Choroid plexus epithelial cell (primary cell): ENCODE data around the gene NEIL1.

Source experiments
- DNase-seq: peaks from one replicate; pipeline ENCODE4 v3.0.0-alpha.2; 2010; ENCODE audit warnings: low read depth
- H3K4me3 ChIP-seq: 2 replicates; pipeline ENCODE4 v1.5.1; 2011; ENCODE audit warnings: low read depth, mild to moderate bottlenecking, control low read depth, low read length, moderate library complexity
- TF ChIP-seq, protein P1 (sequence below): conservative IDR thresholded peaks from 2 replicates; pipeline ENCODE4 v1.5.1; 2011; ENCODE audit warnings: low read depth, mild to moderate bottlenecking, control low read depth, inconsistent platforms, low read length, moderate library complexity

Gene NEIL1

DNA sequence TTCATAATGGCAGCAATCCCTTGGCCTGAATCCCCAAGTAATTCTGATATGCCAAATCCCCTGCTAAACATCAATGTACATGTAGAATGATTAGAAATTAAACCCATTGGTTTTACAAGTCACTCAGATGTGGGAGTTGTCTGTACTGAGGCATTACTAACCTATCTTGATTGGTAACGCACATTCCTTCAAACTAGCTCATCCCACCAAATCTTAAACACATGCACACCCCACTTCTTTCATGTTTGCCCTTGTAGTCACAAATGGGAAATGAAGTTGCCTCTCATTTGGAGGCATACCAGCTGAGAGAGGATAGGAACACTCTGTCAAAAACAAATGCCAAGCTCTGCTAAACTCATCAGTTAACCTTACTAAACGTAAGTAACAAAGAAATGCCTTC, 50.7 kb downstream of the NEIL1 start:
- no peak overlapping the region for H3K4me3 ChIP-seq
- peak; percentile 8 for DNase-seq
- TF ChIP-seq, protein P1, sequence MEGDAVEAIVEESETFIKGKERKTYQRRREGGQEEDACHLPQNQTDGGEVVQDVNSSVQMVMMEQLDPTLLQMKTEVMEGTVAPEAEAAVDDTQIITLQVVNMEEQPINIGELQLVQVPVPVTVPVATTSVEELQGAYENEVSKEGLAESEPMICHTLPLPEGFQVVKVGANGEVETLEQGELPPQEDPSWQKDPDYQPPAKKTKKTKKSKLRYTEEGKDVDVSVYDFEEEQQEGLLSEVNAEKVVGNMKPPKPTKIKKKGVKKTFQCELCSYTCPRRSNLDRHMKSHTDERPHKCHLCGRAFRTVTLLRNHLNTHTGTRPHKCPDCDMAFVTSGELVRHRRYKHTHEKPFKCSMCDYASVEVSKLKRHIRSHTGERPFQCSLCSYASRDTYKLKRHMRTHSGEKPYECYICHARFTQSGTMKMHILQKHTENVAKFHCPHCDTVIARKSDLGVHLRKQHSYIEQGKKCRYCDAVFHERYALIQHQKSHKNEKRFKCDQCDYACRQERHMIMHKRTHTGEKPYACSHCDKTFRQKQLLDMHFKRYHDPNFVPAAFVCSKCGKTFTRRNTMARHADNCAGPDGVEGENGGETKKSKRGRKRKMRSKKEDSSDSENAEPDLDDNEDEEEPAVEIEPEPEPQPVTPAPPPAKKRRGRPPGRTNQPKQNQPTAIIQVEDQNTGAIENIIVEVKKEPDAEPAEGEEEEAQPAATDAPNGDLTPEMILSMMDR = no peak

DNA sequence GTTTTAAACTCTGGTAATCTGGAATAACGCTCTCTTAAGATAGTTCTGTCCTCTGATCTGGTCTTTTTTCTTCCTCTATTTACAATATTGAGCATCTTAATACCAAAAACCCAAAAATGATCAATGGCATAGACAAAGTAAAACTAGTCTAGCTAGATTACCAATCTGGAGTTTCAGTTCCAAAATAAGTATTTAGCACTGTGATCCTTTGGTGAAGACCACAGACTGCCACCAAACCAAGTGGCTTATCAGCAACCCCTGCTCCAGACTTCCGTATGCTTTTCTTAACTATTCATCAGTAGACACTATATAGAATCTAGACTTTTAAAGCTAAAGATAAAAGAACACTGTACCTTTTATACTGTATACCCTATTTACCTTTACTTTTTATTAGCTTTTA, 57.1 kb downstream of the NEIL1 start:
- no peak for DNase-seq
- TF ChIP-seq, protein P1 = no peak
- no peak overlapping the region for H3K4me3 ChIP-seq
